ENCODE measurements around the gene PGGT1B. TPM values are rescaled to one million over a fixed set of nuclear protein-coding genes. Genes with fewer than 3 reads are reported as not detected.

The PGGT1B gene
- total RNA-seq, 1 donor from 2014 or later = 4.6 TPM

DNA sequence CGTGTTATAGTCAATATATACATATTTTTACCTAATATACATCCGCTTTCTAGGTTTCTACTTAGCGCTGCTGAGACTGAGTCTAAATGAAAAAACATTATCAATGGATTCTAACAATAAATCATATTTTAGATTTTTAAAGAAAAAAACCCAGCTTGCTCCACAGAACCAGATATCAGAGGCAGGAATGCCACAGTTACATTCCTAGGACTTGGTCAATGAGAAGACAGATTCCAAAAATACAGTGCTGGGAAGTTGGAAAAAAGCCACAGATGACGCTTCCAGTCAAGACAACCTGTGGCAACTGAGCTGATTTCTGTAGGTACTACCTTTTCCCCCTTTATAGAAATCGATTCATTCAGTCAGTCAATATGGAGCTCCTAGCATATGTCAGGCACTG is 34.4 kb upstream of the PGGT1B start:
- DNase-seq (ENCODE audit: low read depth) = peak; percentile 23
- TF ChIP-seq, protein P1, sequence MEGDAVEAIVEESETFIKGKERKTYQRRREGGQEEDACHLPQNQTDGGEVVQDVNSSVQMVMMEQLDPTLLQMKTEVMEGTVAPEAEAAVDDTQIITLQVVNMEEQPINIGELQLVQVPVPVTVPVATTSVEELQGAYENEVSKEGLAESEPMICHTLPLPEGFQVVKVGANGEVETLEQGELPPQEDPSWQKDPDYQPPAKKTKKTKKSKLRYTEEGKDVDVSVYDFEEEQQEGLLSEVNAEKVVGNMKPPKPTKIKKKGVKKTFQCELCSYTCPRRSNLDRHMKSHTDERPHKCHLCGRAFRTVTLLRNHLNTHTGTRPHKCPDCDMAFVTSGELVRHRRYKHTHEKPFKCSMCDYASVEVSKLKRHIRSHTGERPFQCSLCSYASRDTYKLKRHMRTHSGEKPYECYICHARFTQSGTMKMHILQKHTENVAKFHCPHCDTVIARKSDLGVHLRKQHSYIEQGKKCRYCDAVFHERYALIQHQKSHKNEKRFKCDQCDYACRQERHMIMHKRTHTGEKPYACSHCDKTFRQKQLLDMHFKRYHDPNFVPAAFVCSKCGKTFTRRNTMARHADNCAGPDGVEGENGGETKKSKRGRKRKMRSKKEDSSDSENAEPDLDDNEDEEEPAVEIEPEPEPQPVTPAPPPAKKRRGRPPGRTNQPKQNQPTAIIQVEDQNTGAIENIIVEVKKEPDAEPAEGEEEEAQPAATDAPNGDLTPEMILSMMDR (conservative IDR thresholded peaks at IDR 0.05; ENCODE audit: low read depth, low read length) = no peak
- no peak overlapping the region for H3K4me3 ChIP-seq (ENCODE audit: low read depth, low read length)

DNA sequence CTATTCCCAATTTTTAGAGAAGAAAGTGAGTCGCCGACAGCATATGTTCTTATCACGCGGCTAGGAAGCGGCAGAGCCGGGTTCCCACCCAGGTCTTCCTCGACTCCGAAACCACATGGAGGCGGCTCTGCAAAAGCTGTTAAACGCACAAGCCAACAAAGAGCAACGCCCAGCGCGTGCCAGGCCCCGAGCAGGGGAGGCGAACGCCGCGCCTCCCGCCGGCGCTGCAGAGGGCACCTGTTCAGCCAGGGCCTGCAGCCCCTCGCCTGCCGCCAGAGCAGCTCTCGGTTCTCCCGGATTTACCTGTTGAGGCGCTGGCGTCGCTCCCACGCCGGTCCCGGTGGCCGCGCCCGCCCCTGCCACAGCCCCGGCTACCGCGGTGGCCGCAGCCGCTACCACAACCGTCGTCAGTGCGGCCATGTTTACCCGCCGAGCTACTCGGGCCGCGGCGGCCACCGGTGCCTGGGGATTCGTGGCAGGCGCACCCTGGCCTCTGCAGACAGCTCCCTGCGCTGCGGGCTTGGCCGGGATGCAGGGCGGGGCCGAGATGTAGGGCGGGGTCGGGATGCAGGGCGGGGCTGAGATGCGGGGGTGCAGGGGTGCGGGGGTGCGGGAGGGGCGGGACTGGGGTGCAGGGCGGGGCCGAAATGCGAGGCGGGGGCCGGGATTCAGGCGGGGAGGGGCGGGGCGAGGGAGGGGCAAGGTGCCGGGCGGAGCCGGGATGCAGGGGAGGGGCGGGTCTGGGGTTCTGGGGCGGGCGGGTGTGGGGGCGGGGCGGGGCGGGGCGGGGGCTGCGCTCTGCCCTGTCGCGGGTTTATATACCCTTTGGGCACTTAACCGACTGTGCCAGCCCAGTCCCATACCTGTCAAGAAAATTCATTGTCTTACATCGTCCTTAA is 33.7 kb upstream of the PGGT1B start, which contains the start of gene CCDC112:
TSS of gene CCDC112 (minus strand) at position 531 of the 899 bp plus-strand sequence. CDS start at position 420, 111 bp downstream.
- peak within 1 kb of the TSS; percentile 78 for H3K4me3 ChIP-seq (ENCODE audit: low read depth, low read length)
- TF ChIP-seq, protein P1 (conservative IDR thresholded peaks at IDR 0.05; ENCODE audit: low read depth, low read length) = no peak
- no peak for DNase-seq (ENCODE audit: low read depth)

- H3K4me3 ChIP-seq (ENCODE audit: low read depth, low read length) = peak overlapping the region; percentile 78
- TF ChIP-seq, protein P1 (conservative IDR thresholded peaks at IDR 0.05; ENCODE audit: low read depth, low read length) = no peak
- no peak for DNase-seq (ENCODE audit: low read depth)
Observed at GRCh38 chr5:115295777-115296123, 33.1 kb upstream of the PGGT1B start.

- H3K4me3 ChIP-seq (ENCODE audit: low read depth, low read length) = no peak overlapping the region
- TF ChIP-seq, protein P1 (conservative IDR thresholded peaks at IDR 0.05; ENCODE audit: low read depth, low read length) = no peak
- DNase-seq (ENCODE audit: low read depth) = no peak
Observed at GRCh38 chr5:115291397-115291796, 28.7 kb upstream of the PGGT1B start.

GRCh38 chr5:115289104-115289503 is 26.4 kb upstream of the PGGT1B start:
- DNase-seq (ENCODE audit: low read depth) = no peak
- H3K4me3 ChIP-seq (ENCODE audit: low read depth, low read length) = no peak overlapping the region
- TF ChIP-seq, protein P1 (conservative IDR thresholded peaks at IDR 0.05; ENCODE audit: low read depth, low read length) = no peak

DNA sequence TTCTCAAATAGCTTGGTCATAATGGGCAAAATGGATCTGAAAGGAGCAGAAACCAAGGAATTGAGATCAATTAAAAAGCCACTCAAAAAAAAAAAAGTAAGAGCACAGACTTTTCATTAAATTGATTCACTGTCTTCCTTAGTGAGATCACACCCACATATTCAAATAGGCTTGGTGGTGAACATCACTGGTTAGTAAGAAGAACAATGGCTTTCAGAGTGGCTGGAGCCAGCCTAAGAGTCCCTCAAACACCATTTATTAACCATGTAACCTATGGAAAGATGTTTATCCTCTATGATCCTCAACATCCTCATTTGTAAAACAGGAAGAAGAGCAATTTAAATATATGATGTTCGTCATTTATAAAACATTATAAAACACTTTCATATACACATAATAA is 21.3 kb upstream of the PGGT1B start:
- no peak for DNase-seq (ENCODE audit: low read depth)
- no peak overlapping the region for H3K4me3 ChIP-seq (ENCODE audit: low read depth, low read length)
- TF ChIP-seq, protein P1 (conservative IDR thresholded peaks at IDR 0.05; ENCODE audit: low read depth, low read length) = no peak

DNA sequence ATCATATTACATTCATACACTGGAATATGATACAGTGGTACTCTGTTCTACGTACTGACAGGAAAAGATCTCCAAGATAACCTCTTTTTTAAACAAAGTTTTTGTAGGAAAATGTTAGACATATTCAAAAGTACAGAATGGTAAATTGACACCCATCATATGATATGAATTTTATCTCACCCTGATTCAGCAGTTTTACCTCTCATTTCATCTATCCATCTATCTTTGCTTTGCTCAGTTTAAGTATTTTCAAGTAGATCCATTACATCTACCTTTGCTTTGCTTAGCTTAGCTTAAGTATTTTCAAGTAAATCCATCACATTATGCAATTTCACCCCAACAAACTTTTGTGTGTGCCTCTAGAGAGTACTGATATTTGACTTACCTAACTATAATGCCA is 19.5 kb upstream of the PGGT1B start:
- TF ChIP-seq, protein P1 (conservative IDR thresholded peaks at IDR 0.05; ENCODE audit: low read depth, low read length) = no peak
- DNase-seq (ENCODE audit: low read depth) = no peak
- no peak overlapping the region for H3K4me3 ChIP-seq (ENCODE audit: low read depth, low read length)

All from epithelial cell of proximal tubule (primary cell).